Prostate gland (tissue), 2 donors: ENCODE data around the gene NOS1AP.

Experiments used
- CTCF ChIP-seq, 4 experiments: fragments of 200-600 bp in 2 of 4; fragments of 450-650 bp in 2 of 4; sonication (generic) in 2 of 4; IDR thresholded peaks; 1 replicate in 3 of 4; 2 replicates in 1 of 4; pipeline ENCODE4 v1.5.1; 2016 to 2019; ENCODE audit warnings: antibody characterized with exemption in 4 of 4, mild to moderate bottlenecking in 2 of 4, moderate library complexity in 2 of 4
- POLR2A ChIP-seq: fragments of 450-650 bp; IDR thresholded peaks from one replicate; pipeline ENCODE4 v1.6.1; 2016; ENCODE audit warnings: antibody characterized with exemption, mild to moderate bottlenecking

GRCh38 chr1:162366149-162366548 lies 296.7 kb downstream of the NOS1AP start:
- no peak for TF ChIP-seq CTCF (IDR thresholded peaks at IDR 0.05)
- no peak for TF ChIP-seq POLR2A
